HCEC 1CT (cell line): Measurements from ENCODE around the gene ITFG1.
"Not testable (repeated sequence)": the region's sequence is repeated elsewhere in the genome, so short reads cannot be mapped to it uniquely, and the experiment has no call there.

Experiments
- DNase-seq: peaks from one replicate; pipeline ENCODE4 v3.0.0-alpha.2; 2017

The ITFG1 gene

DNA sequence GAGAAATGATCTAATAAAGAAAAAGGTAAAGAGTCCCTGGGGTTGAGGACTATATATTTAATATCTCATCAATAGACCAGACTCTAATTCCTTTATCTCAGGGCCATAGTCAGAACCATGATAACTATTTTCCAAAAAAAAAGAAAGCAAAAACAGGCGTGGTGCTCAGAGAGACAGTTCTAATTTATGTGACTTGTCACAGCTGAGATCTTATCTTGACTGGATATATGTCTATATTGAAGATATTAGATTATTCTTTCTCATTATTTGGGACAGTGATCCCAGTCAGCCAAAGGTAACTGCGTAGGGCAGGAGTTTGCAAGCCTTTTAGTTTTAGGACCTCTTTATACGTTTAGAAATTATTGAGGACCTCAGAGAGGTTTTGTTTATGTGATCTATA, 52.4 kb downstream of the ITFG1 start:
- DNase-seq: no peak

DNA sequence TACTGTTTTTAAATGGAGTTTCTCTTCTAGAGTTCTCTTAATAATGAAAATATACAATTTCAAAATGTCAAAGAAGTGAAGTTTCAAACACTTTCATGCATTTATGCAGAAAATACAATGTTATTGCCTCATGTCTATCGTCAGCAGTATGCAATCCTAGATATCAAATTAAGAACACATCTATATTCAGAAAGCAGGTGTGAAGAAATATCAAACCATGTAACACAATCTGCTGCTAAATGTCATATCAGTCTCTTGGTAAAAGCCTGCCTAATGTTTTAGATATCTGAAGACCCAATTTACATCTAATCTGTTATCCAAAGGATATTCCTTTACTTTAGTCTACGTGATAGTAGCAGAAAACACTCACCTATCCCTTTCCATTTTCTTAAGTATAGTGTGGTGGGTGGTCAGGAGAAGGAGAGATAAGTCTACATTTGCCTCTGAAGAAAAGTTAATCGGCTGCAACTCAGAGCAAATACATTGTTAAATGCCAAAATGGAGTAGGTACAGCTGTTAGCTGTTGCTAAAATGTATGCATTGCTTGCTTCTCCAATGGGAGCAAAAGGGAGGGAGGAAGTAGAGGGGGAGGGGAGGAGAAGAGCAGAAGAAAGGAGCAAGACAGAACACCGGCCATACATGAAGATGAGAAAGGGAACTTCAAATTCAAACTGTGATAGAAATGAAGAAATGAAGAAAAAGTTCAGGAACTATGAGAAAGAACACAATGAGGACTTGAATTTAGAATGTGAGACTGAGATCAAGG, 64.9 kb downstream of the ITFG1 start:
- no peak for DNase-seq

DNA sequence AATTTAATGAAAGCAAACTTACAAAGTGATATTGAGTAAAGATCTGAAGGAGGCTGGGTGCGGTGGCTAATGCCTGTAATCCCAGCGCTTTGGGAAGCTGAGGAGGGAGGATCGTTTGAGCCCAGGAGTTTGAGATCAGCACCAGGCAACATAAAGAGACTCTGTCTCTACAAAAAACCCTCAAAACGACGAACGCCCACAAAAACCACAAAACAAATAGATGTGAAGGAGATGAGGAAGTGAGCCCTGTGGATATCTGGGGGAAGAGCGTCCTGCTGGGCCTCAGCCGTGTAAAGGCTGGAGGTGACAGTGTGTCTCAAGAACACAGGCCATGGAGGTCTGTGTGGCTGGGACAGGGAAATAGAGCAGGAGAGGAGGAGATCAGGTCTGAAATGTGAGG, 68.8 kb downstream of the ITFG1 start:
- no peak for DNase-seq

DNA sequence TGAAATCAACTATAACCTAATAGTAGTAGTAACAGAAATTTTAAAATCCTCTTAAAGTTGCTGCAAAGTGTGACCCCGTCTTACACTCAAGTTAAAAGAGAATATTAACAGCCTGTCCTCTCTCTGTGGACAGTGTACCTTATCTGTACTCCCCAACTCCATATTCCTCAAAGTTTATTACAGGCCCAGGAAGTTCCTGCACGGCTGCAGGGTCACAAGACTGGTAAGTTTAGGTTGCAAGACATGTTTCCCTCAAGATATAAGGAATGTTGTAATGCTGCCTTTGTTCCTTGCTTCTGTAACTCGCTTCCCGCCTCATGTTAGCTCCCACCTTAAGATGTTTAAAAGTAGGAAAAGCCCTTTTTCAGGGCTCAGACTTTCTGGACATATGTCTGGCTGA, 72.2 kb downstream of the ITFG1 start:
- no peak for DNase-seq

DNA sequence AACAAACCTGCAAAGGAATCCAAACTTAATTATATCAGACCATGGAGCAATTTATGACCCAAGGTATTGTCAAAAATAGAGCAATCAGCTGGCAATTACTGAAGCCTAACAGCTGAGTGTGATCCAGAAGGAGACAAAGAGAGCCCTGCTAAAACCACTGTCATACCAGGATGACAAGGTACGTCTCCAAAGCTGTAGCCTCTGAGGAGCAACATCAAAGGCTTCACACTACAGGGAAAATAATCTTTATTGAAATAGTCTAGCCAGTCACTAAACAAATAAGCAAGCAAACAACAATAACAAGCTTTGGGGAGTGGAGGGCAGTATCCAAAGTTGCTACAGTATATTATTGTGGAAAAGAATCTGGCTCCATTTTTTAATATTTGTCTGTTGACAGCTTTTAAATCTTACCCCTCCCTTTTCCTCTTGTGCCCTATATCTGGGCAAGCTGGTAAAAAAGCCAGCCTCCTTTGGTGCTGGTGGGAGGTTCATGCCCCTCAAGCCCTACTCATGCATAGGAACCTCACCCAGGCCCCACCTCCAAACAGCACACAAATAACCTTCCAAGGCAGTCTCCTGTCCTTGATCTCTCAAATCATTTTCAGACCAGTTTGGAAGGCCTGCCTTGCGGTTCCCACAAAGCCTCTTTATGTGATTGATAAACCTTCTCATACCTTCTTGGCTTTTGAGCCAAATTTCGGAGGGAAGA, 73.7 kb downstream of the ITFG1 start:
- no peak for DNase-seq

DNA sequence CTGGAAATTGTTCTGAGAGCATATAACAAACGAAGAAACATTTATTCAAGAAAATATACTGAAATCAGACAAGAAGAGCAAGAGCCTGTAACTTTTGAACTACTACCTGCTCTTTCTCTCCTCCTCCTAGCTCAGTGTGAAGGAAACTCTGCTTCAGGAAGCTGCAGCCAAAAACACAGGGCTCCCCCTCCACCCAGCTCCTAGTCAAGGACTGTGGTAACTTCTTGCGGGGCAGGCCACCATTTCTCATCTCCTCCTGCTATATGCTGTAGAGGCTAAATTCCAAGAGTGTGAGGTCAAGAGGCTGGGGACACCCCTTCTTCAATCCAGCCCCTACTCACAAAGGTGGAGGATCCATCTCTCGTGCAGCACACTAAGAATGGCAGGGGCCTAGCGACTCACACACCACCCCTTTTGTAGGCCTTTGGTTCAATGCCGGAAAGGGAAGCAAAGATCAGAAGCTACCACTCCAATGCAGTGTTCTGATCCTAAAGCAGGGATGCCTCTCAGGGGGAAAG, 74.6 kb downstream of the ITFG1 start:
- DNase-seq: no peak

DNA sequence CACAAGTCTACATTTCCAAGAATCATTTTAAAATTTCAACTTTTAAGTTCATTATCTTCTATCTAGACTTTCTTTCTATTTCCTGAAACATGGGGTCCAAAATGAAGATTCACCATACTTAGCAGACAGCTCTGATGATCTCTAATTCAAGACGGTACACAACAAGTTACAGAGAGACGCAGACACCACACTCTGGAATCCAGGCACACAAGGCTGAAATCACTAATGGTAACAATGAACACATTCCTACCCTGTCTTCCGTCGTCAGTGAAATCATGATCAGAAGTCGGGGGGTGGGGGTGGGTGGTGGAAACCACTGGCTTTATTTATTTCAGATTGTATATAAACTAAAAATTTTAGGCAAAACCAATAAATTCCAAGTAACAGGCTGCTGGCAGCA, 78.5 kb downstream of the ITFG1 start:
- no peak for DNase-seq

DNA sequence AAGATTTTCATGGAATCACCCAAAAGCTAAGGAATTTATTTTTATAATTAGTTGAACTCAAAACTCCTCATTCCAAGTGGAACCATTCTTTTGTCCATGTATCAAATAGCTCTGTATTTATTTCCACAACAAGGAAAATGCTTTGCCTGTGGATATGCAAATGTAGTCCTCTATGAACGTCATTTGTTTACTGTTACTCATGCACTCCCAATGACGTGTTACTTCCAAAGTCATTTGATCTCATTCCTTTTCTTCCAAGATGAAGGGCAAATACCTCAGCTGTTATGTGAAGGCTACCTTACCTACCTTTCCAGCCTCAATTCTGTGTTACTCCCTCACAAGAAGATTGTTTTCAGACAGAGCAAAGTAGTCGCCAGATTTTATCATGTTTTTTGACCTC, 83.7 kb downstream of the ITFG1 start:
- peak; percentile 67 for DNase-seq

DNA sequence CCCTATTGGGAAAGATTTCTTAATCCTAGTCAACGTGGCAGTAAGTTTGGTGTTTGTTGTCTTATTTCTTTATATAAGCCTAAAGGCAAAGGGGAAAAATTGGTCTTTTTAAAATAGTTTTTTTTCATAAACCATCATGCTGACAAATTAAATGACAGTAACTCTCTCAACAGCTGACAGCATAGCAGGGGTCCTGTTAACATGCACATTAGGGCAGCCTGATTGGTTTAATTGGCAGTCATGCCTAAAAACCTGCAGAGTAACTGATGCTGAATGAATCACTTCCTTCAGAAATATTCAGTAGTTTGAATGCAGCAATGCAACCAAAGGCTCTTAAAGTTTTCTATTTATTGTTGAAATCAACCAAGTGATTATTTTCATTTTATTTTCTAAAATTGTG, 85.4 kb downstream of the ITFG1 start:
- DNase-seq: no peak

DNA sequence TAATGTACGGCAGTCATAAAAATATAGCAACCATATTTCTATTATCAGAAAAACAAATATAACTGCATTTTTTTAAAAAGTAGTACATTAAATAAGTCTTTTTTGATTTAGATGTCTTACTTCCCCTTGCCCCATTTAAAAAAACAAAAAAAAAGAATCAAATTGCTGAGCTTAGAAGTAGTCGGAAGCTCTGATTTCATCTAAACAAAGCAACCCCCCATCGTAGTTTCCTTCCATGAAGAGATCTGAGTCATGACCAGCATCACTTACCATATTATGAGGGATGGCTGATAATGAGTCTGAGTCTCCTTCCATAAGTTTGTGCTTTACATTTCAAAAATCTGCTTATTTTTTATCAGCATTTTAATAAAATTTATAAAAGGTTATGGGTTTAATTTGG, 86.2 kb downstream of the ITFG1 start:
- peak; percentile 34 for DNase-seq

DNA sequence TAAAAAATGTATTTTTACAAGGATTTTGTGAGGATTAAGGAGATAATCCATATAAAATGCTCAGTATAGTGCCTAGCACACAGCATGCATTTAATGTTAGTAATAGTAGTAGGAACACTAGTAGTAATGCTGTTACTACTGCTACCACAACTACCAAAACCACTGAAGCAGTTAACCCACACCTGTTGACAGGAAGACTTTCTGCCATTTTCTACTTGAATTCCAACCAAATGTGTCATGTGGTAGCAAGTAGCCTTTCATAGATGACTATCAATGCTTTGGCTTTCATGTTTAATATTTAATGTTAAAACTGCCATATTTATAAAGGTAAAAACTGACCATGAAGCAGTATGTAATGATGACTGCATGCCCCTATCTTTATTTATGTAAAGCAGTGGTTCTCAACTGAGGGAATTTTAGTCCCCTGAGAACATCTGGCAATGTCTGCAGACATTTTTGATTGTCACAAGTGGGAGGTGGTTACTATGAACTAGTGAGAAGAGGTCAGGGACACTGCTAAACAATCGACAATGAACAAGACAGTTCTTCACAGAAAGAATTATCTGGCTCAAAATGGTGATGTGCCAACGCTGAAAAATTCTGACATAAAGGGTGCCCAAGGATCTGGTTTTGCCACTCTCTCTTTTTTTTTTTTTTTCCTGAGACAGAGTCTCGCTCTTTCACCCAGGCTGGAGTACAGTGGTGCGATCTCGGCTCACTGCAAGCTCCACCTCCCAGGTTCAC, 89.4 kb downstream of the ITFG1 start:
- no peak for DNase-seq

DNA sequence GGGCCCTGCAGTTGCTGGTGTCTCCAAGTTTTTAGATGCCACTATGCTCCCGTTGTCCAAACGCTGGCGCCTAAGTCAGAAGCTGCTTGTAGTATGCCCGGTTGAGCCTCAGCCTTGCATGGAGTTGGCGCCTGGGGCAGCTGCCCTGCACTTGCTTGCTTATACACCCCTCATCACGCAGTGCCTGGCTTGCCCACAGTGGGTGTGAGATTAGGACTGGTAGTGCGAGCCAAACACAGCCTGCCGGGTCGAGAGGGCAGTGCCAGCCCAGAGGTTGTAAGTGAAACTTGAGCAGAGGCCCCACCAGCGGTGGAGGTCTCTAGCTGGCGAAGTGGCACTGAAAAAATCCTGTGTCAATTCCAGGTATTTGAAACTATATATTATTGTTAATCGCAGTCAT, 90.3 kb downstream of the ITFG1 start:
- no peak for DNase-seq

DNA sequence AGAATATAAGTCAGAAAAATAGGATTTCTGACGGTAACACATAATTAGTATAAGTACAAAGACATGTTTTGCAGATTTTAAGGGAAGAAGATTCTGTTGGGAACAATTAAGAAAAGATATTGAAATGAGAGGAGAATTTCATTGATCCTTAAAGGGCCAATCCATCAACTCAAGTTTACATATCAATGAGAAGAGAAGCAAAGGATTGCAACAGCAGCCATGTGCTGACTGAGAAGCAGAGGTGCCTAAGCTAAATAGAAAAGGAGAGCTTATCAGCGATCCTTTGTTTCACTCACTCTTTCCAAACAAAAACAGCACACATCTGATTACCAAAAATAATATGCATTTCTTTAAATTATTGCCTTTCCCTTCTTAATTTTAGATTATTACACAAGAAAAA, 94.6 kb downstream of the ITFG1 start:
- no peak for DNase-seq

DNA sequence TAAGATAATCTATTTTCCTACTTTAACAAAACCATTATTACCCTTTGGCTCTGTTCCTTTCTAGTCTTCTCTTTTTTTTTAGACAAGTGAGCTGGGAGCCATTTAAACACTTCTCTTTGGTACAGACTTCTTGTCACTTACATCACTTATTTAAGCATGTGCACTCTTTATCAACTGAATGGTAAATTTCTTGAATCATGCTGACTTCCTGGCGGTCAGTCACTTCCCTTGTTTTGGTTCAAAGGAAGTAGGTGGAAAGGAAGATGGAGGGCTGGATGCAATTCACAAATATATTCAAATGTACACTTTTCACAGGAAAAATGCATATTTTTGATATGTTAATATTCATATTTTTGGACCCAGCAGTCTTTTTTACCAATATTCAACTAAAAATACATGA, 97.1 kb downstream of the ITFG1 start:
- DNase-seq: no peak

DNA sequence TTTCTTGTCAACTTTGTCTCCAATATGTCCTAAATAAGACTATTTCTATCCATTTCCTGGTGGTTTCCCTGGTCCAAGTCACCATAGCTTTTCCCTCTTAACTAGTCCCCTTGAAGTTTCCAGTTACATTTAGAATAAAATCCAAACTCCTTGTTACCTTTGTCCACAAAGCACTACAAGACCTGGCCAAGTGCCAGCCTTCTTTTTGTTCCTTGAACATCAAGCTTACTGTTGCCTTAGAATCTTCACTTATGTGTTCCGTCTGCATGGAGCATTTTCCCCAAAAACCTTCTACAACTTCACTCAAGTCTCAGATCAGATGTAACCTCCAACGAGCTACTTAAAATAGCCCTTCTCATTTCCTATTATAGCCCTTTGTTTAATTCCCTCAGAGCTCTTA, 101.4 kb downstream of the ITFG1 start:
- DNase-seq: no peak

DNA sequence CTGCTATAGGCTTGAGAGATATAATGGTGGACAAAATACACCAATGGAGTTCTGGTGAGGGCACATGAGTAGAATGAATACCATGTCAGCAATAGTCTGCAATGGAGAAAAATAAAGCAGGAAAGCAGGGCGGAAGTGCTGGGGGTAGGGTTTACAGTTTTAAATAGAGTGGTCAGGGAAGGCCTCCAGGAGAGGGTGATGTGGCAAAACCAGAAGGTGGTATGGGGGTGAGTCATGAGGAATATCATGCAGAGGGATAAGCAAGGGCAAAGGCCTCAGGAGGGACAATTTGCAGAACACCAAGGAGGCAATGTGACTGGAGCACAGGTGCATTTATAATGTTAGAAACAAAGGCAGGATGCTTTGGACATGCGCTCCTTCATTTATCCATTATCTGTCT, 102.0 kb downstream of the ITFG1 start:
- peak; percentile 54 for DNase-seq

DNA sequence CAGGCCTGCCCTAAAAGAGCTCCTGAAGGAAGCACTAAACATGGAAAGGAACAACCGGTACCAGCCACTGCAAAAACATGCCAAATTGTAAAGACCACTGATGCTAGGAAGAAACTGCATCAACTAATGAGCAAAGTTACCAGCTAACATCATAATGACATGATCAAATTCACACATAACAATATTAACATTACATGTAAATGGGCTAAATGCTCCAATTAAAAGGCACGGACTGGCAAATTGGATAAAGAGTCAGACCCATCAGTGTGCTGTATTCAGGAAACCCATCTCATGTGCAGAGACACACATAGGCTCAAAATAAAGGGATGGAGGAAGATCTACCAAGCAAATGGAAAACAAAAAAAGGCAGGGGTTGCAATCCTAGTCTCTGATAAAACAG, 111.8 kb downstream of the ITFG1 start:
- not testable (repeated sequence) for DNase-seq

DNA sequence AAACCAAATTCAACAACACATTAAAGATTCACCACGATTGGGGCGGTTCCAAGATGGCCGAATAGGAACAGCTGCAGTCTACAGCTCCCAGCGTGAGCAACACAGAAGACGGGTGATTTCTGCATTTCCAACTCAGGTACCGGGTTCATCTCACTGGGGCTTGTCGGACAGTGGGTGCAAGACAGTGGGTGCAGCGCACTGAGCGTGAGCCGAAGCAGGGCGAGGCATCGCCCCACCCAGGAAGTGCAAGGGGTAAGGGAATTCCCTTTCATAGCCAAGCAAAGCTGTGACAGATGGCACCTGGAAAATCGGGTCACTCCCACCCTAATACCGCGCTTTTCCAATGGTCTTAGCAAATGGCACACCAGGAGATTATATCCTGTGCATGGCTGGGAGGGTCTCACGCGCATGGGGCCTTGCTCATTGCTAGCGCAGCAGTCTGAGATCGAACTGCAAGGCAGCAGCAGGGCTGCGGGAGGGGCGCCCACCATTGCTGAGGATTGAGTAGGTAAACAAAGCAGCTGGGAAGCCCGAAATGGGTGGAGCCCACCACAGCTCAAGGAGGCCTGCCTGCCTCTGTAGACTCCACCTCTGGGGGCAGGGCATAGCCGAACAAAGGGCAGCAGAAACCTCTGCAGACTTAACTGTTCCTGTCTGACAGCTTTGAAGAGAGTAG, 113.7 kb downstream of the ITFG1 start:
- DNase-seq: not testable (repeated sequence)

DNA sequence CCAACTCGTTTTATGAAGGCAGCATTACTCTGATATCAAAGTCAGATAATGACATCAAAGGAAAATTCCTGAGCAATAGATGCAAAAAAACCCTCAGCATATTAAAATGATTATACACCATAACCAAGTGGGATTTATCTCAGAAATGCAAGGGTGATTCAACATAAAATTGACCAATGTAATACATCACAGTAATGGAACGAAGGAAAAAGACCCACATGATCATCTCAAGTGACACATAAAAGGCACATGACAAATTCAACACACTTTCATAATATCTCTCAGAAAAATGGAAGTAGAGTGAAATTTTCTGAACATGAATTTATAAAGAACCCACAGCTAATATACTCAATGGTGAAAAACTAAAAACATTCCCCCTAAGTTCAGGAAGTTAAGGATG, 118.8 kb downstream of the ITFG1 start:
- DNase-seq: no peak

DNA sequence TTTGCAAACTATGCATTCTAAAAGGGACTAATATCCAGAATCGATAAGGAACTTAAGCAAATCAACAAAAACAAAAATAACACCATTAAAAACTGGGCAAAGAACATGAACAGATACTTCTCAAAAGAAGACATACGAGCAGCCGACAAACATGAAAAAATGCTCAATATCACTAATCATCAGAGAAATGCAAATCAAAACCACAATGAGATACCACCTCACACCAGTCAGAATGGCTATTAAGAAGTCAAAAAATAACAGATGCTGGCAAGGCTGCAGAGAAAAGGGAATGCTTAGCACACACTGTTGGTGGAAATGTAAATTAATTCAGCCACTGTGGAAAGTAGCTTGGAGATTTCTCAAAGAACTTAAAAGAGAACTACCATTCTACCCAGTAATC, 130.3 kb downstream of the ITFG1 start:
- DNase-seq: not testable (repeated sequence)

DNA sequence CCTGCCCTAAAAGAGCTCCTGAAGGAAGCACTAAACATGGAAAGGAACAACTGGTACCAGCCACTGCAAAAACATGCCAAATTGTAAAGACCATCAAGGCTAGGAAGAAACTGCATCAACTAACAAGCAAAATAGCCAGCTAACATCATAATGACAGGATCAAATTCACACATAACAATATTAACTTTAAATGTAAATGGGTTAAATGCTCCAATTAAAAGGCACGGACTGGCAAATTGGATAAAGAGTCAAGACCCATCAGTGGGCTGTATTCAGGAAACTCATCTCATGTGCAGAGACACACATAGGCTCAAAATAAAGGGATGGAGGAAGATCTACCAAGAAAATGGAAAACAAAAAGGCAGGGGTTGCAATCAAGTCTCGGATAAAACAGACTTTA, 136.6 kb downstream of the ITFG1 start:
- DNase-seq: not testable (repeated sequence)

DNA sequence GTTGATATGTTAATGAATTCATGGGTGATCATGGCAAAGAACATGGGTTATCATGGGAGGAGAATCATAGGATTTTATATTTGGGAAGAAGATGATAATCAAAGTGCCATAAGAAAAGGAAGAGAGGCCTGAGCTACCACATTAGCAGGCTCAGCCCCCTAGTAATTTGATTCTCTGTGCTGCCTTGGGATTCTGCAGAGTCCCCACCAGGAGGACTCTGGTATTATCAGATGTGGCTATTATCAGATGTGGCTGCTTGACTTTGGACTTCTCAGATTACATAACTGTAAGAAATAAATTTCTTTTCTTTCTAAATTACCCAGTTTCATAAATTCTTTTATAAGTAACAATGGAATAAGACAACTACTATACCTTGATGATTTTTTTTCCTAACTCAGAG, 137.6 kb downstream of the ITFG1 start:
- DNase-seq: no peak
